IPS DF 4.7 (cell line): ENCODE measurements around the gene ARHGAP33.
"Not testable (repeated sequence)": the region's sequence is repeated elsewhere in the genome, so short reads cannot be mapped to it uniquely, and the experiment has no call there.

Experiments used
- DNase-seq: peaks from one replicate; pipeline ENCODE4 v3.0.0-alpha.2; 2013; ENCODE audit warnings: low spot score; ENCODE audit errors: extremely low read depth

ARHGAP33 gene

DNA sequence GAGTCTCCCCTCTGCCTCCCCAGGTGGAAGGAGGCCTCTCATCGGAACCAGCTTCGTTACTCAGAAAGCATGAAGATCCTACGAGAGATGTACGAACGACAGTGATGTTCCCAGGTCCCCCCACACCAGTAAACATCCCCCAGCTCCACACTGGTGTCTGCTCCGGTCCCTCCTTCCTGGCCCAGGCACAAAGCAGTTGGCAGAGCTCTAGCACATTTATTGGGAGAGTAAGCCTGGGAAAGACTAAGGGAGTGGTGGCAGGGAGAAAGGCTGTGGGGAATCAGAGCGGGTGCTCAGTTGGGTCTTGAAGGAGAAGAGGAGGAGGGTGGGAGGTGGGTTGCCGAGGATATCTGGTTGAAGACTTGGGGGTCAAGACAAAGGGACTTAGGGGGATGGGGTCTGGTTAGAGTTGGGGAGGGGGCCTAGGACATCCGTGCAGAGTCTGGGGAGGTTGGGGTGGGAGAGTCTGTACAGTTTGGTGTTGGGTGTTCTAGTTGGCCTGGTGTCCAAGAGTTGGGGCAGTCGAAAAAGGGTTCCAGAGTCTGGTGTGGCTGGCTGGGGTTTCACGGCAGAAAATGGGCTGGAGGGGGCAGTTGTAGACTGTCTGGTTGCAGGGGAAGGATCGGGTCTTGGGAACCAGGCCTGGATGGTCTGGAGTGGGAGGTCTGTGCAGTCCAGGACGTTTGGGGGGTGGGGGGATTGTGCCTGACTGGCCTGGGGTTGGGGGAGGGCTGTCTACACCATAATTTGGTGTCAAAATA, 20.8 kb upstream of the ARHGAP33 start:
- no peak for DNase-seq

DNA sequence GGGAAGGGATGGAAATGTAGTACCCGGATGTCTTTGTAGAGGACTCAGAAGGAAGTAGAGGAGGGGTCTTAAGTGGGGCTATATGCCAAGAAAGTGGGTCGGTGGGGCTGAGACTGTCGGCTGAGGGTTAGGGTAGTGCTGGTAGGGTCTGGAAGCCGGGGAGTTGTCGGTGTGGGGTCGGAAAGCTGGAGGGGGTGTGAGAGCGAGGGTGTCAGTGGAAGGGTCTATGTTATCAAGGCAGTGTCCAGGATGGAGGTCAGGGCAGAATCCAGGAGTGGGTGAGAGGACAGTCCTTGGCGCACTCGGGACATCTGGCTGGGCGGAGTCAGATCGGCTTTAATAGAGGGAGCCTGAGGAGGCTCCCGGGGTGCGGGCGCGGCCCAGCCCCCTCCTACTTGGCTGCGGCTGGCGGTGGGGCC, 20.2 kb upstream of the ARHGAP33 start:
- no peak for DNase-seq

DNA sequence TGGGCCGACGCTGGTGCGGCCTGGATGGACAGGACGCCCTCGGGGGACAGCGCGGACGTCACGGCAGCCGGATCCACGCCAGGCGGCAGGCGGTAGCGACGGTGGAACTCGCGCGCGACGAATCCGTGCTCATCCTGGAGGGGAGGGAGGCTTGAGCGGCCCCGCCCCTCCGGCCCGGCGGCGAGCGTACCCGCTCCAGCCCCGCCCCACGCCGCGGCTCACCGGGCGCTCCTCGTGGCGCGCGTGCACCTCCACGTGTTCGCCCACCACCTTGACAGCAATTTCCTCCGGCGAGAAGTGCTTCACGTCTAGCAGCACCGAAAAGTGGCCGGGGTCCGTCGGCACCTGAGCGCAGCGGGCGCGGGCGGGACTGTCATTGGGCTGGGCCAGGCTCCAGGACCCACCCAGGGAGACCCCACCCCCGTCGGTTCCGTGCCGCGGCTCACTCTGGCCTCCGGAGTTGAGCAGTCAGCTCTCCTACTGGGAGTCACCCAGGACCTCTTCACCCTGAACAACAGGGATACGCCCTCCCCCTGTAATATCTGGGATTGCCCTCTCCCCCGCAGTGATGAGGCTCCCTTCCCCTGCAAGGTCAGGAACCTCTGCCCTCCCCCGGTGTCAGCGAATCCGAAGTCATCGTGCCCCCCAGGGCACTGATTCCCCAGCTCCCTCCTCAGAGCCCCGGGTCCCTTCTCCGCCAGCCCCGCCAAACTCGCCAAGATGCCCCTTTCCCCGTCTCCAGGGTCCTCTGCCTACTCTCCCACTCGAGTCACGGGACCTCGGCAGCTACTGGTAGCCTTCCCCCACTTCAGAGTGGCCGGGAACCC, 19.6 kb upstream of the ARHGAP33 start:
- no peak for DNase-seq

DNA sequence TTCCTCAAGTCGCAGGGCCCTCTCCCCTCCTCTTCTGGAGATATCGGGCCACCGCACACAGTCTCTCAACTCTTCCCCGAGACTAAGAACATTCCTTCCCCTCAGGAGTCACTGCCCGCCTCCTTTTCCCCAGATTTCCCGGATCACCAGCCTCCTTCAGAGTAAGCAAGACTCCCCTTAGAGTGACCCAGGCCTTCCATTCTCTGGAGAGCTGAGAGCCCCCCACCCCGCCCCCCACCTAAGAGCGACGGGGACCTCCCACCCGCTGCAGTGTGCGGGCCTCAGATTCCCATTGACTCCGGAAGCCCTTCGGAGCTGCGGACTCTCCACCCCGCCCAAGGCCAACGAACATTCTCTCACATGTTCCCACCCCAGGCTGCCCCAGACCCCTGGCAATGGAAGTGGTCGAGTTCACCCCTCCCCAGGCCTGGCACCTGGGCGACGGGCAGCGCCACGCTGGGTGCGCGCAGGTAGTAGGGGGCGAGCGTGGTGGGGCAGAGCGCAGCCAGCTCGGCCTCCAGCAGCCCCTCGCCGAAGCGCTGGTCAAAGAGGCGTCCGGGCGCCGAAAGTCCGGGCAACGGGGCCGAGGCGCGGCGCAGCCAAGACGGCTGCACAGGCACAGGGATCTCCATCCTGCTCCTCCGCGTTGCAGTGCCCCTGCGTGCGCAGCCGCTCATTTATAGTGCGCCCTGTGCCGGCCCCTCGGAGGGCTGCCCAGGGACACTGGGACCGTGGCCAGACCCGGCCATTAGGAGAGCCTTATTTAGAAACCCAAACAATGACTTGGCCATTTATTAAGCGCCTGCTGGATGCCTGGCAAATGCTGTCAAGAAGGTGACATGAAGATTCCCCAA, 18.8 kb upstream of the ARHGAP33 start, which contains the start of gene HSPB6:
Gene HSPB6 (minus strand): TSS at position 653 of the 854 bp plus-strand sequence. CDS start 21 bp downstream, at position 632.
- no peak for DNase-seq

DNA sequence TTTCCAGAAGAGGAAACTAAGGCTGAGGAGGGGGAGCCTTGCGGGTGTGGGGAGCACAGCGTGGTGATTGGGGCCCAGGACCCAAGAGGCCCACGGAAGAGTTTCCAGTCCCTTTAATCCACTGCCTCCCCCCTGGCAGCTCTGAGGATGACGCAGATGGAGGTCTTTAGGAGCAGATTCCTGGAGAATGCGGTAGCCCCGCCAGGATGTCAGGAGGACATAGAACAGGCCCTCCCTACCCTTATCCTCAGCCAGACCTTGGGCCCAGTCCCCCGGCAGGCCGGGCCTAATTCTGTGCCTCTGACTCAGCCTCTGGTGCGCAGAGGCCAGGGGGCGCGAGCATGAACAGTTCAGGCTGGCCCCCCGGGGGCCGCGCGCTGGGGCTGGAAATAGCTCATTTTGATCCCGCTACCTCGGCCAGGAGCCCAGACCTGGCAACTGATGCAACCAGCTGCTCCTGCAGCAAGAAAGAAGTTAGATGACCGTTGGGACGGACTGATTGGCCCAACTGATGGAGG, 18.1 kb upstream of the ARHGAP33 start:
- no peak for DNase-seq

DNA sequence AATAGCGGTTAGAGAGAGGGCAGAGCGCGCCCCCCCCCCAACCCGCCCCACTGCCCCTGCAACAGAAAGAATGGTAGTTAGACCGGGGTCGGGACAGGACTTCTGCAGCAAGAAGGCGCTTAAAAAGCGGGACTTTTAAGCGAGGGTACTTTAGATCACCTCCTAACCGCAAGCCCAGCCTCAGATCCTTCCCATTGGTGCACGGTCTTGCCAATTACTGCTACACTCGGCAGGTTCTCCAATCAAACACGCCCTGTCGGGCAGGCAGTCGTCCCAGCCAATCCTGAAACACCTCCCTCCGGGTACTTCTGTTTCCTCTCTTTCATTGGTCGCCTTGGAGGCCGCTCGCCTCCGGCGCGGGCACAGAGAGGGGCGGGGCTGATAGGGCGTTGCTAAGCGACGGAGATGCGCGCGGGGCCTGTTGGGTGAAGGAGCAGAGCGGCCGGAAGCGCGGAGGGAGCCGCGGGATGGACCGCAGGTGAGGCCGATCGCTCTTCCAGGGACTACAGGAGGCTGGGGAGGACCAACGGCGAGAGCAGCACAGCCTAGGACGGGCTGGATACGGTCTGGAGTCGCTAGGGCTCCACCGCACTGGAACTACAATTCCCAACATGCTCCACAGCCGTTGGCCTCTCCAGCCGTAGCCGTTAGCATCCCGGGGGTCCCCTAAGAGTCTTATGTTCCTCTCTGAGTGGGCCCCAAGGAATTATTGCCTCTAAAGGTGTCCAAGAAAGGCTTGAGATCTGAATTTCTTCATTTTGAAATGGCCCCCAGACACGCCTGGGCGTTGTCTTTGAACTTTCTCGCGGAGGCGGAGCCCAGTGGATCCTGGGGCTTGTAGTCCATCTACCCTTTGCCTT, 17.4 kb upstream of the ARHGAP33 start, which contains the start of gene PROSER3:
Gene PROSER3 (plus strand): TSS at position 428 of the 860 bp plus-strand sequence. CDS start 40 bp downstream, at position 468.
- DNase-seq: peak; percentile 97

DNA sequence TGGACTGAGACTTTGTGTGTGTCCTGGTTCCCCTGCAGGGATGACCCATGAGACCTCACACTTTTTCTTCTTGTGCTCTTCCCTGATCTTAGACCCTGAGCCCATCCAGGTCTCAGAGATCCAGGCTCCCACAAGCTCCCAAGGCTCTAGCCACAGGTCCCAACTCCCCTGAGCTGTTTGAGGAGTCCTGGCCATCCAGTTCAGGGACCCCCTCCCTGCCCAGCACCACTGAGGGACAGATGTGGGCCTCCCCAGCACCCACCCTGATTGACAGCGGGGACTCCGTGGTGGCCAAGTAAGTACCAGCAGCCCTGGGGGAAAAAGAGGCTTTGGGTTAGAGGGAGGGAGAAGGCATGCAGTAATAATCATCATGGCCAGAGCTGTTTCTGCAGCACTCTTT, 15.7 kb upstream of the ARHGAP33 start:
- no peak for DNase-seq

DNA sequence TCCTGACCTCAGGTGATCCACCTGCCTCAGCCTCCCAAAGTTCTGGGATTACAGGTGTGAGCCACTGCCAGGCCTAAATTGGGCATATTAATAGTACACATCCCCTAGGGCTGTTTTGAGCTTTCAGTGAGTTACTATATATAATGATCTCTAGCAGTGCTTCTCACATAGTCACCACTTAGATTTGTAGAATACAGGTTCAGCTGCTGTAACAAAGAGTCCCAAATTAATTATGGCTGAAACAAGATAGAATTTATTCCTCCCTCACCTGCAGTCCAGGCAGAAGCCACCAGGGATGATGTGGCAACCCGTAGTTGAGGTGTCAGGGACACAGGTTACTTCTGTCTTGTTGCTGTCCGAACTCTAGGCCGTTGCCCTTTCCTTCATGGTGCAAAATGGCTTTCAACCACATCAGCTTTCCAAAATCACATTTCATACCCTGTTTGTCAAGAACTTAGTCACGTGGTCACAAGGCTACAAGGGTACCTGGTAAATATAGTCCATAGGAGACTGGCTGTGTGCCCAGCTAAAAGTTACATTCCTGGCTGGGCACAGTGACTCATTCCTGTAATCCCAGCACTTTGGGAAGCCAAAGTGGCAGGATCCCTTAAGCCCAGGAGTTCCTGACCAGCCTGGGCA, 14.5 kb upstream of the ARHGAP33 start:
- no peak for DNase-seq

DNA sequence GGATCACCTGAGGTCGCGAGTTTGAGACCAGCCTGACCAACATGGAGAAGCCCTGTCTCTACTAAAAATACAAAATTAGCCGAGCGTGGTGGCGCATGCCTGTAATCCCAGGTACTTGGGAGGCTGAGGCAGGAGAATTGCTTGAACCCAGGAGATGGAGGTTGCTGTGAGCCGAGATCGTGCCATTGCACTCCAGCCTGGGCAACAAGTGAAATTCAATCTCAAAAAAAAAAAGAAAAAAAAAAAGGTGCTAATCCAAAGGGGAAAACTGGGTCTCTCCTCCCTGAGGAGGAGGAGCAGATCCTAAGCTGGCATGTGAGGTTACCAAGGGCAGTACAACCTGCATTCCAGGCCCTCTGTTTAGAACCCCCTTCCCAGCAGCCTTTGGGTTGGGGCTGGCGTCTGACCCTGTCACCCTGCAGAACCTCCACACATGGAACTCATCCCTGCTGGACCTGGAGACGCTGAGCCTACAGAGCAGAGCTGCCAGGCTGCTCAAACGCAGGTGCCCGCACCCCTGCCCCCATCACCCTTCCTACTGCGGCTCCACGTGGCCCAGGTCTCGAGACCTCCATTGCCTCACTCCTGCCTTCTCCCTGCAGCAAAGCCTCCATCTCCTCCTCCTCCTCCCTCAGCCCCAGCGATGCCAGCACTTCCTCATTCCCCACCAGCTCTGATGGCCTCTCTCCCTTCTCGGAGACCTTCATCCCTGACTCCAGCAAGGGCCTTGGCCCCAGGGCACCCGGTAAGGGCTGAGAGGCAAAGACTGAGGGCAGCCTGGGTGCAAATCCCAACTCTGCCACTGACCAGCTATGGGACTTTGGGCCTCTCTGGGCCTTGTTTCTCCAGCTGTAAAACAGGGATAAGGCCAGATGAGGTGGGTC, 10.7 kb upstream of the ARHGAP33 start:
- no peak for DNase-seq

DNA sequence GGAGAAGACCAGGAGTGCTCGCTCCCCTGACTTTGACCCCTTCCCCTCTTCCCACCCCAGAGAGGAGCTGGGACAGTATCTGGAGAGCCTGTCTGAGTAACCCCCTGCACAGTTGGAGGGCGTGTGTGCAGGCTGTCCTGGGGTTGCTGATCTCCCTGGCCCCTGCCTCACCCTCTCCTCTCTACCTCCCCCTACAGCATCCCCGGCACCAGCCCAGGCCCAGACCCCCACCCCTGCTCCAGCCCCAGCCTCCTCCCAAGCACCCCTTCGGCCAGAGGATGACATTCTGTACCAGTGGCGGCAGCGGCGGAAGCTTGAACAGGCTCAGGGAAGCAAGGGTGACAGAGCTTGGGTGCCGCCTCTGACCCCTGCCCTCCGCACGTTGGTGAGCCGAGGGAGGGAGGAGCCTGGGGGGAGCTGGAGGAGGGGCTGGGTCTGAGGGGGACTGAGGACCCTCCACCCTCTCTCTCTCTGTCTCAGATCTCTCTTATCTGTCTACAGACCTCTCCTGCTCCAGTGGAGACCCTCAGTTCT, 8.7 kb upstream of the ARHGAP33 start:
- DNase-seq: no peak

DNA sequence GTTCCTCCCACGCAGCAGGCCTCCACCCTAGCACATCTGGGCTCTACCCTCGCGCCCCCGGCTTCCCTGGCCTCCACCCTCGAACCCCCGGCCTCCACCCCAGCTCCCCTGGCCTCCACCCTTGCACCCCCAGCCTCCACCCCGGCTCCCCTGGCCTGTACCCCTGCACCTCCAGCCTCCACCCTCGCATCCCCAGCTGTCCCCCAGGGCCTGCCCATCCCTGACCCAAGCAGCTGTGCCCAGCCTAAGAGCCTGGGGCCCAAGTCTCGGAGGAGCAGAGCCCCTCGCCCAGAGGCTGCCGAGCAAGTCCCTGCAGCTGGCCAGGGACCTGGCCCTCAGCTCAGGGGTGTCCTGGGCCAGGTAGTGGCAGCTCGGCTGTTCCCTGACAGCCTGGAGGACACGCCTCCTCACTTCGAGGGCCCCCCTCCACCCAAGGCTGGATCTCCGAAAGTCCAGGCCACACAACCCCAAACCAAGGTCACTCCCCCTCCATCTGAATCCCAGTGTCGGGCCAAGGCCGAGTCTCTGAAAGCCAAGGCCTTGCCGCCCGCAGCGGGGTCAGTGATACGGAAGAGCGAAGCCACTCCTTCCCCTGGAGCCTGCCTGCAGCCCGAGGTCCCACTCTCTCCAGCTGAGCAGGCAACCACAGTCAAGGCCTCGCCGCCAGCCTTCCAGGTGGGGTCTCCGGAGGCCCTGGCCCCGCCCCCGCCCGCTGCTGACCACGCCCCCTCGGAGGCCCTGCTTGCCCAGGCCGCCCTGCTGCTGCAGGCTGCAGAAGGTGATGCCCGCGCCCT, 7.9 kb upstream of the ARHGAP33 start:
- no peak for DNase-seq

DNA sequence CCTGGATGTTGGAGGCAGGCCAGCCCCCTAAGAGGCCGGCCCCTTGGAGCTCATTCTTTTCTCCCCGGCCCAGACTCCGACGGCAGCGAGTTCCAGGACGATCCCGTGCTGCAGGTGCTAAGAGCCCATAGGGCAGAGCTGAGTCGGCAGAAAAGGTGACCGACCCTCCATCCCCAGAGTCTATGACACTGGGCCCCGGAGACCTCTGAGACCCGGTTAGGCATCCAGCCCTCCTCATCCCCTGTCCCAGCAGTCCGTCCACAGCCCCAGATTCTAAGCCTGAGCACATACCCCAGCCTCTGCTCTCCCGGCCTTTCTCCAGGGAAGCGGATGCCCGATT, 7.3 kb upstream of the ARHGAP33 start:
- no peak for DNase-seq

DNA sequence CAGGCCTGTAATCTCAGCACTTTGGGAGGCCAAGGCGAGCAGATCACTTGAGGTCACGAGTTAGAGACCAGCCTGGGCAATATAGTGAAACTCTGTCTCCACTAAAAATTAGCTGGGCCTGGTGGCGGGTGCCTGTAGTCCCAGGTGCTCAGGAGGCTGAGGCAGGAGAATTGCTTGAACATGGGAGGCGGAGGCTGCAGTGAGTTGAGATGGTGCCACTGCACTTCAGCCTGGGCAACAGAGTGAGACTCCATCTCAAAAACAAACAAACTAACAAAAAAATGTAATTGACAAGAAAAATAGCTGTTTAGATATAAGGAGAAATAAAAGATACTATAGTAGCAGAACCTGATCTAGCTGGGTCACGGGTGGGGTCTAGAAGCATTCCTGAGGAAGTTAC, 3.0 kb upstream of the ARHGAP33 start:
- DNase-seq: not testable (repeated sequence)

DNA sequence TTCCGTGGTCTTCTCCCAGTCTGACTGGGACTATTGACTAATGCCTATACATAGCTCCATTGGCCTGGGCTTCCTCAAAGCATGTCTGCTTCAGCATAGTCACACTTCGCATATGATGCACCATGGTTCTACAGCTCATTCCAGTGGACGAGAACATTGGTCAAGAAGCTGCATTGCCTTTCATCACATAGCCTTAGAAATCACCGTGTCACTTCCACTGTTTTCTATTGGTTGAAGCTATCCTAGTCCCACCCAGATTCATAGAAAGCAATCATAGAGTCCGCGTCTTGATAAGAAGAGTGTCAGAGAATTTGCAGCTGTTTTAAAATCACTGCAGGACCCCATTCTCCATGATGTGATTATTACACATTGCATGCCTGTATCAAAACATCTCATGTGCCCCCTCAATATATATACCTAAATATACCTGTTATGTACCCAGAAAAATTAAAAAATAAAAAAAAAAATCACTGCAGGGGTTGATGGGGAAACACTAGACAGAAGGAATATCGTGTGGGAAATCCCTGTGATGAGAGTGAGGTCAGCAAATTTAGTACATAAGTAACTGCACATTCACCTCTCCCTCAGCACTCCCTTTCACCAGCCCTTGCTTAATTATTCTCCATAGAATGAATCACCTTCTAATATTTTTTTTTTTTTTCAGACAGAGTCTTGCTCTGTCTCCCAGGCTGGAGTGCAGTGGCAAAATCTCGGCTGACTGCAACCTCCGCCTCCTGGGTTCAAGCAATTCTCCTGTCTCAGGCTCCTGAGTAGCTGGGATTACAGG, 2.2 kb upstream of the ARHGAP33 start:
- no peak for DNase-seq

DNA sequence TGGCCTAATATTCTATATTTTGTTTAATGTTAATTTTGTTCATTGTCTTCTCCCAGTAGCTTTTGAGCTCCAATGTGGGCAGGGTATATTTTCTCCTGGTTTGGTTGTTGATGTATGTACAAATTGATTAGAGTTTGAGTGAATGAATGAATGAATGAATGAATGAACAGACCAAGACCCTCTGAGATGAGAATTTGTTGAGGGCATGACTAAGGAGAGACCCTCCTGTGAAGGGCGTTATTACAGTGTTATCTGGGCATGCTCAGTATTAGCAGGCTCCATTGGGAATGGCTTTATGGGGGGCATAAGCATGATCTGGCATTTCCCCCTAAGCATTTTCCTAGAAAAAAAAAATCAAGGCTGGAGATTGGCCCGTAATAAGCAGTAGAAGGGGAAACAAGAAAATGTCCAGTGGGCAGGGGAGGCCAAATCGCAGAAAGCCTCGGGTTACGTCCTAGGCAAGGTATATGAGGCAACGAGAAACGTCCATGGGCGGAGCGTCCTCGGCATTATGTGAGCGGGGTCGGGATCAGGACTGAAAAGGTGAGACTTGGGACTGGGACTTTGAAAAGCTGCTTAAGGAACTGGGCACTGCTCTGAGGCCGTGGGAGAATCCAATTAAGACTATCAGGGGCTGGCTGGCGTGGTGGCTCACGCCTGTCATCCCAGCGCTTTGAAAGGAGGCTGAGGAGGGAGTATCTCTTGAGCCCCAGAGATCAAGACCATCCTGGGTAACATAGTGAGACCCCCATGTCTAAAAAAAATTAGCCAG, 904 bp upstream of the ARHGAP33 start:
- no peak for DNase-seq

DNA sequence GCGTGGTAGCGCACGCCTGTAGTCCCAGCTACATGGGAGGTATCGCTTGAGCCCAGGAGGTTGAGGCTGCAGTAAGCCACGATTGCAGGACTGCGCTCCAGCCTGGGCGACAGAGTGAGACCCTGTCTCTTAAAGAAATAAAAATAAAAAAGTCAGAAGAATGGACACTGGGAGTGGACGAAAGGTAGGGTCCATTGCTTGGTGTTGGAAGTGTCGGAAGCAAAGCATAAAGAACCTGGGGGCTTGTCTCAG, 392 bp upstream of the ARHGAP33 start:
- no peak for DNase-seq
